Hematopoietic multipotent progenitor cell treated with erythropoietin and hydrocortisone succinate and interleukin-3 and kit ligand, for 6 days (in vitro differentiated cells): ENCODE data around the gene KCTD5.

Experiments used
- DNase-seq: peaks from one replicate; pipeline ENCODE4 v3.0.0-alpha.2; 2015

The KCTD5 gene

DNA sequence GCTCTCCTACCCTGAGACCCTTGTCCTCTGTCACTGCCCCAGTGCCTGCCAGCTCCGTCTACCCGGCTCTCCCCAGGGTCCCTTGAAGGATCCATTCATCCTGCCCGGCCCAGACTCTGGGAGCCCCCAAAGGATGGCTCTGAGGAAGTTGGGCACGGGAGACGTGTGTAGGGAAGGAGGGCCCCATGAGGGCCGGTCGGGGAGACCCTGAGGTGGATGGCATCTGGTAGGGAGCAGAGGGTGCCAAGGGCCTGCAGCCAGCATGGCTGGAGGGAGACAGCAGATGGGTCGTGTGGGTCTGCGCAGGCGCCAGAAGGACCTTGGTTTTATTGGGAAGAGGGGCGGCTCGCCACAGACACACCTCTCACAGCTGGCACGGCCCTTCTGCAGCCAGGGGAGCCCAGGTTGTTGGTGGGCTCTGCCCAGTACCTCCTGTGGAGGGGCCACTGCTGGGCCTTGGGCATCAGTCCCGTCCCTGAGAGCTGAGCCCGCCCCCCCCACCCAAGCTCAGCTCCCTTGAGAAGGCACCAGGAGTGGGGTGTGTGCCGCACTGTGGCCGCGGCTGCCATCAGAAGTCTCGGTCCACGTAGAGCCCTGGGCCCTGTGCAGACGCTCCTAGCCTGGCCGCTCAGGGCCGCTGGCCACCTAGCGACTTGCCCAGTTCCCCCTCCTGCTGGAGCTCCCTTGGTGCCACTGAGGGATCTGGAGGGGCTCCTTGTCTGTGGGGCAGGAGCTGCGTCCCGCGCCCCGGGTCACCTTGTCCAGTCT lies 16.0 kb downstream of the KCTD5 start:
- no peak for DNase-seq

DNA sequence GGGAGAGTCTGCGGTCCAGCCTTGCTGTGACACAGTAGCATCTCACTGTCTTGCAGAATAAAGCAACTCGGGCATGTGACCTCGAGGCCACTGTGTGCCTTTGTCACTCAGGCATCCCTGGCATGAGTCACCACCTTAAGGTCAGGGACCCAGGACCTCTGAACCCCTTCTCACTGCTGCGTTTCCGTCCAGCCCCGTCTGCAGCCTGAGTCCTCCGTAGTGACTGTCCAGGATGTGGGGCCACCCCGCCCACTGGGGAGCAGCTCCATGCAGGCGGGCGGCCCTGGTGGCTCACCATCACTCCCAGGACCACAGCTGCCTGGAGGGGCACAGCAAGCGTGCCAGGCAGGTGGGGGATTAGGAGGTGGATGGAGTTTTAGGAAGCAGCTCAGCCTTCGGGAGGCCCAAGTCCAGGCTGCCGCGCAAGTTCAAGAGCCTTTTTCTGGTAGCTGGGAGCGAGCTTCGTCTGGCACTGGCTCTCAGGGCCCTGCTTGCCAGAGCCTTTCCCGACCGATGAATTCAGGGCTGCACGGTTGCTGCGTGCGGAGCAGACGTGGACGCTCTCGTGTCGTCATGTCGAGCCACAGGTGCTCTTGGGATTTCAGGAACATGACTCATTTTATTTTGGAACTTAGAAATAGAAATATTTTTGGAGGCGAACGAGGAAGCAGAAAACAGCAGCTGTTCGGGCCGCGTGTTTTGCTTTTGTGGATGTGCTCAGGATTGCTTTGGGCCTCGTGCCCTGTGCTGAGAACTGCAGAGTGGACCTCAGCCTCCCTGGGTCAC lies 16.8 kb downstream of the KCTD5 start:
- DNase-seq, result no peak

DNA sequence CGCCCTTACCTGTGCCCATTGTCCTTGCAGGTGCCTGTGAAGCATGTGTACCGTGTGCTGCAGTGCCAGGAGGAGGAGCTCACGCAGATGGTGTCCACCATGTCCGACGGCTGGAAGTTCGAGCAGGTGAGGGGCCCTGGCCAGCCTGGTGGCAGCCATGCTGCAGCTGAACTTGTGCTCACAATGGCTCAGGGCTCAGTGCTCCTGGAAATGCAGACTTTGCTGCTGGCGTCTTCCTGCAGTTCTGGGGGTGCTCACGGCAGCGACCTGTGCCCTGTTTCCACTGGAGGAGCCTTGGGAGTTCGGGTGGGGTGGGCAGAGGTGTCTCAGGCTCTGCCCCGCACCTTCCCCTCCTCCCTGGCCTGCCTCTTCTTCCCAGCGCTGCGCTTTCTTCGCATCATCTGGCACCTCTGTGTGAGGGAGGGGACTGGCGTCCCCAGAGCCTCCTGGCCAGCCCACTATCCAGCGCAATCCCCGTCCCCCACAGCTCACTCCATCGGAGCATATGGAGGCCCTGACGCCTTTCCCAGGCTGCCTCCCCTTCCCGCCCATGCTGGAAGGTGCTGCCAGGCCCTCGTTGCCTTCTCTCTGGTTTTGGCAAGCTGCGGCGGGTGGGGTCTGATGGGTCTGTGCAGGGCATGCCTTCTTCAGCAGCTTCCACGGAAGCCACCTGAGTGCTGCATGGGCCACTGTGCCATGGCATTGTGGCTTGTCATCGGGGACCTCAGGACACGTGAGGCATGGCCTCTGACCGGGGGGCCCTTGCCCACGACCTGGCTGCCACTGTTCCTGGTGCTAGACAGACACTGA lies 17.7 kb downstream of the KCTD5 start:
- DNase-seq, result no peak

DNA sequence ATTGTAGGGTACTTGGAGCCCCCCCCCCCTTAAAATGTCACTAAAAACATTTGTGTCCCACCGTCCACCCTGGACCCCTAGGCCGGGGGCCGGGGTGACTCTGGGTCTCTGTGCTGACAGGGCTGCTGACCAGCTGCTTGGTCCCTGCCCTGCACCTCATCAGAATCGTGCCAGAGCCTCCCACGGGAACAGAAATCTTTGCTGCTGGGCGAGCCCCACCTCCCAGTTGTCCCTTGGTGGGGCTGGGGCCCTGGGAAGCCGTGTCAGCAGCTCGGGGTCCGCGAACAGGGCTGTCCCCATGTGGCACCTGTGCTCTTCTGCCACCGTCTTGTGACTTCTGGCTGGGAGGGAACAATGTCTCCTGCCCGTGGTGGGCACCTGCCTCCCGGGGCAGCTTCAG lies 18.5 kb downstream of the KCTD5 start:
- DNase-seq, result no peak

DNA sequence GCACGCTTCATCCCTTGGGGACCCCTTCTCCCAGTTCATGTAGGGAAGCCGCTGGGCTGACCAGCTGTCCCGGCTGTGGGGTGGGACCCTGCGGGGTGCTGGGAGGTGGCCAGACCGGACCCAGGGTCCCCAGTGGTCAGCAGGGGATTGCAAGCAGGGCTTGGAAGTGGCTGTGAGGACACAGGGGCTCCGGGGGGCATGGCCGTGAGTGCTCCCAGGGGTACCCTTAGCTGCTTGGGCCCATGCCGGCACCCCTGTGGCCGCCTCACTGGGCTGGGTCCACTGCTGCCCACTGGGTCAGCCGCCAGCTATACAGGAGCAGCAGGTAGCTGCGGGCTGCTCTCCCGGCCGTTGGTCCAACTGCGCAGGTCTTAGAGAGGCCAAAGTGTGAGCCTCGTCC lies 18.9 kb downstream of the KCTD5 start:
- DNase-seq, result no peak

DNA sequence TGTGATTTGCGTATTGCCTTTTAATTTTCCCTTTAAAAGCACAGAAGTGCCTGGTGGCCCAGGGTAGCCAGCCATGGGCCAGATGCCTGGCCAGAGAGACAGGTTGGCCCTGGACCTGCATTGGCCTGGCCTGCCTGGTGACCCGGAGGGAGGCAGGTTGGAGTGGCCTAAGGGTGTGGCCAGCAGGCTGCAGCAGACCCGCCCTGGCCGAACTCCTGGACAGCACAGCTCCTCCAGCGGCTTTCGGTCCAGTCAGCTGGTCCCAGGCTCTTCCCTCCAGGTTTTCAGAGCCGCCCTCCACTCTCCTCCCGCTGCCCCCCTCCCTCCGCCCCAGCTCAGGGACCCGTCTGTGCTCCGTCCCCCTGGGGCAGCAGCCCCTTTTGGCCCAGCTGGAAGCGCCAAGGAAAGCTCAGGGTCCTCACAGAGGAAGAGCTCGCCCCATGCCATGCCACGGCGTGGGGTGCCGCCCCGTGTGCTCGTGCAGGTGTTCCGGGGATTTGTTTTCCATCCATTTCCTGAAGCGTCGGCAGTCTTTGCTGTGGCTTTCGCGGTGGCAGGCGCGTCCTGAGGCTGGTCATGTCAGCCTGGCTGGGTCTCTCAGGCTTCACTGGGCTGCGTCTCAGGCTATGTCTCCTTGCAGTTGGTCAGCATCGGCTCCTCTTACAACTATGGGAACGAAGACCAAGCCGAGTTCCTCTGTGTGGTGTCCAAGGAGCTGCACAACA lies 19.6 kb downstream of the KCTD5 start:
- DNase-seq, result no peak

DNA sequence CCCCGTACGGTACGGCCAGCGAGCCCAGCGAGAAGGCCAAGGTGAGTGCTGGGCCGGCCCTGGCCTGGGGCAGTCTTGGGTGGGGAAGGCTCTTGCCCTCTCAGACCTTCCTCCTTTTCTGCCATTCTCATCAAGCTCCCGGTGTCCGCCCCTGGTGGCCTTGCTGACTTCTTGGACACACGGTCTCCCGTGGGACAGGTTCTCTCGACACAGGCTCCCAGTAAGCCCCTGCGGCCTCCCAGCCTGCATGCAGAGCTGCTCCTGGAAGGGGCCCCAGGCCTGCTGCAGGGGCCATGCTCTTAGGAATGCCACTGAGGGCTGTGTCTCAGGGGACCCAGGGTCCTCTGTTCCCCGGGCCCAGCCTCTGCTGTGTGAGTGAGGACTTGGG lies 20.1 kb downstream of the KCTD5 start:
- no peak for DNase-seq

DNA sequence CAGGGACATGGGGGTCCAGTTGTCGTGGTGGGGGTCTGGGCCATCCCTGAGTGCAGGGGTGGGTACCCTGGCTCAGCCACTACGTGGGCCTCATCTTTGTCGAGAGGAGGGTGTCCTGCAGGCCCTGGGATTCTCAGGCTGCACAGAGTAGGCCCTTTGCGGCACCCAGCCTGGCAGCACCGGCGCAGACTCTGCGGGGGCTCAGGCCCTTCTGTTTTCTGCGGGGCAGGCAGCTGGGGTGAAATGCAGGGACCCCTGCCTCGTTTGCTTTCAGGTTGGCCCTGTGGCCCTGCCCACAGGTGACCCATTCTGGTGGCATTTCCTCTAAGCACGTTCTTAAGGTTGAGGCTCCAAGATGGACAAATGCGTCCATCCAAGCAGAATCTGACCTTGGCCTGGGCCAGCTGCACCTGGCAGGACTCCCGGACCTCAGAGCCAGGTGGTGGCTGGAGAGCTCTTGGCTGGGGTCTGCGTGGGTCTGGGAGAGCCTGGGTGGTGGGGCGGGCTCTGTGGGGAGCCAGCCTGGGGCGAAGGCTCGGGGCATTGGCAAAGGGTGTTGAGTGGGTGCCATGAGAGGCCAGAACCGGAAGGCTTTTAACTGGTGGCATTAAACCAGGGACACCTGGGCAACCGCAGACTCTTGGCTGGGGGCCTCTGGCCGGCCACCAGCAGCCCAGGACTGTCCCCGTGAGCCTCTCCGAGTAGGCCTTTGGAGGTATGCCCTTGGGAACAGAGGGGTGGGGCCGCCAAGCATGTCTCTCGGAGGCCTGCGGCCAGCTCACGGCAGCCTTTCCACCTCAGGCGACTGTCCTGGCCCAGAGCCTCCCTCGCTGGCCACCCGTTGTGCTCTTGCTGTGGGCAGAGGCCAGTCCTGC lies 20.8 kb downstream of the KCTD5 start:
- no peak for DNase-seq

DNA sequence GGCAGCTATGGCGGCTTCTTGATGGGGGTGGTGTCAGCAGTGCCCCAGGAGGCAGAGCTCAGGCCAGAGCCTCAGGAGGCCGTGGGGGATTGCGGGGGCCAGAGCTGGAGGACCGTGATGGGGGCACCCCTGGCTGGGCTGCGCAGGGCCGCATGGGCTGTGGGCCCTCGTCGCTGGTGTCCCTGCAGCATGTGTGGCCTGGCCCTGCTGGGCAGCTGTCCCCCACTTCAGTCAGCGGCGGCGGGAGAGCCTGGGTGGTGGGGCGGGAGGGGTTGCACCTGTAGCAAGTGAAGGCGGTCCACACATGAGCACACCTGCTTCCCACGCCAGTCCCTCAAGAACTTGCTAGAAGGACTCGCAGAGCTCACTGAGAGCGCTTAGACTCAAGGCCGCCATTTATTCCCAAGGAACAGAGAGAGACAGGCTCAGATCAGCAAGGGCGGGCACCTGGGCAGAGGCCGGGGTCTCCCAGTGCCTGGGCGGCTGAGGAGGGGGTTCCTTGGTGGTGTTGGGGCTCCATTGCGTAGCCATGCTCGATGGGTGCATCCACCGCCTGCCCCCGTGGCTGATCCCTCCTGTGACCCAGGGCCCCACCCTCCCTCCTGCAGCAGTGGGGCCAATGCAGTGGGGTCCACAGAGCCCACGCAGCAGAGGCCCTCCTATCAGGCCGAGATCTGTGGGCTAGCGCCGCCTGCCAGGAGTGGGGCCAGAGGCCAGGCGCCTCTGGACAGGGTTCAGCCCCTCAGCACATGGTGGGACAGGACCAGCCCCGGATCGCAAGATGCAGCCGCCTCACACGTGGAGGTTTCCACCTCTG lies 22.1 kb downstream of the KCTD5 start:
- DNase-seq, result no peak

DNA sequence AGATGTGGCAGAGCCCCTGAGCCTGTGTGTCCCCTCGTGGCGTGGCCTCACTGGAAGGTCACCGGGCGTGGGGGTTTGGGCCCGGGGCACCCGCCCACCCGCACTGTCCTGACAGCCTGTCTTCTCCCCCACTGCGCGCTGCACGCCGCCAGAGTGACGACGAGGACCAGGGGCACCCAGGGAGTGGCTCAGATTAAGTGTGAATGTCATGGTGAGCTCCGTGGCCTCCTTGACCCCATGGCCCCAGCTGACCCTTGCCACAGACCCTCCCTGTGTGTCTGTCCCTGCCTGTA lies 22.6 kb downstream of the KCTD5 start:
- no peak for DNase-seq

DNA sequence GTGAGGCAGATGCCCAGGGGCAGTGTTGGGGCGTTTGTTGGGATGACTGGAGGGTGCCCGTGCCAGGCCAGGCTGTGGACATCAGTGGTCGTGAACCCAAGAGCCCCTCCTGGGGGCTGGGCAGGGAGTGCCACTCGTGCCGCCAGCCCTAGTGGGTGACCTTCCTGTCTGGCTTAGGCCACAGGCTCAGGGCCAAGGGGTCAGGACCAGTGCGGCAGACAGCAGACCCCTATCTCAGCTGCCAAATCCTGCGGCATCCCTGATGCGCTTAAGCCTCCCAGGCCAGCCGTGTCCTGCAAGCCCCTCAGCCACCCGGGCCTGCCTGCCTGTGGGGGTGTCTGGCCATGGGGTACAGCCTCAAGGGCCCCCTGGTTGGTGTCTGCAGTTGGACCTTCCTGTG lies 23.0 kb downstream of the KCTD5 start:
- no peak for DNase-seq

DNA sequence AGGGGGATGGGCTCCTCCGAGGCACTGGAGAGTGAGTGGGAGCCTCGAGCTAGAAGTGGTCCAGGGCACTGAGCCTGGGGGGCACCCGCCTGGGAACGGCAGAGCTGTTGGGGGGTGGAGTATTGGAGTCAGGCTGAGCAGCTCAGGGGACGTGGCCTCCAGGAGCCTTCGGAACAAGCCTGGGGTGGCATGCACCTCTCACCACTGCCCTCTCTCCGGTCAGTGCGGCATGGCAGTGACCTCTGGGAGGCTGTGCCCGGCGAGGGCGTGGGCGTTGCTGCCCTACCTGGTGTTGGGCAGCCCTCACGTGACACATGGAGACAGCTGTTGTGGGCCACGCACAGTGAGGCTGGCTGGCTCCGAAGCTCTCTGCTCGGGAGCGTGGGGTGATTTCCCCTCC lies 23.8 kb downstream of the KCTD5 start:
- DNase-seq, result no peak

DNA sequence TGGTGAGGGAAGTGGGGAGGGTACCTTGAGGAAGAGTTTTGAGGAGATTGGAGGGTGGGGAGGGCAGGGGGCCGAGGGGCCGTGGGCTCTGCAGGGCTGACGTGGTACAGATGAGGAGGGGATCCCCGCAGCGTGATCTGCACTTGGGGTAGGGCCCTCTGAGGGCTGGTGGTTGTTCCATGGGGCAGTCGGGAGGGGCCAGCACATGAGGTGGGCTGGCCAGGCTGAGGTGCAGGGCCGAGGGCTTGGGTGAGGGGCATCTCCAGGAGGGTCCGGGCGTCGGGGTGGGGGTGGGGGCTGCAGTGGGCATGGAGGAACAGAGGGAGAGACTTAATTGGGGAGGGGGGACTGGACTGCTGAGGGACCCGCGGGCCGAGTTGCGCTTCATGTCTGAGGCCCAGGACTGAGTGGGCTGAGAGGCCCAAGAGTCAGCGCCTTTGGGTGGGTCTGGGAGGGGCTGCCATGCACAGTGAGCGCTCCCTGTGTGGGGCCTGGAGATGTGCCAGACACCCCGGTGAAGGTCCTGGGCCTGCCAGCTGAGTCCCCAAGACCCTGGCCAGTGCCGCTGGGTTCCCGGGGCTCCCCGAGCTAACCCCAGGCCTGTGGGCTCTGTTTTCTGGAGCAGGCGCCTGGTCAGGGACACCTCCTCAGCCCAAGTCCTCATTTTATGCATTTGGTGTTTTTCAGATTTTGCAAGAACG lies 24.4 kb downstream of the KCTD5 start:
- DNase-seq, result no peak

DNA sequence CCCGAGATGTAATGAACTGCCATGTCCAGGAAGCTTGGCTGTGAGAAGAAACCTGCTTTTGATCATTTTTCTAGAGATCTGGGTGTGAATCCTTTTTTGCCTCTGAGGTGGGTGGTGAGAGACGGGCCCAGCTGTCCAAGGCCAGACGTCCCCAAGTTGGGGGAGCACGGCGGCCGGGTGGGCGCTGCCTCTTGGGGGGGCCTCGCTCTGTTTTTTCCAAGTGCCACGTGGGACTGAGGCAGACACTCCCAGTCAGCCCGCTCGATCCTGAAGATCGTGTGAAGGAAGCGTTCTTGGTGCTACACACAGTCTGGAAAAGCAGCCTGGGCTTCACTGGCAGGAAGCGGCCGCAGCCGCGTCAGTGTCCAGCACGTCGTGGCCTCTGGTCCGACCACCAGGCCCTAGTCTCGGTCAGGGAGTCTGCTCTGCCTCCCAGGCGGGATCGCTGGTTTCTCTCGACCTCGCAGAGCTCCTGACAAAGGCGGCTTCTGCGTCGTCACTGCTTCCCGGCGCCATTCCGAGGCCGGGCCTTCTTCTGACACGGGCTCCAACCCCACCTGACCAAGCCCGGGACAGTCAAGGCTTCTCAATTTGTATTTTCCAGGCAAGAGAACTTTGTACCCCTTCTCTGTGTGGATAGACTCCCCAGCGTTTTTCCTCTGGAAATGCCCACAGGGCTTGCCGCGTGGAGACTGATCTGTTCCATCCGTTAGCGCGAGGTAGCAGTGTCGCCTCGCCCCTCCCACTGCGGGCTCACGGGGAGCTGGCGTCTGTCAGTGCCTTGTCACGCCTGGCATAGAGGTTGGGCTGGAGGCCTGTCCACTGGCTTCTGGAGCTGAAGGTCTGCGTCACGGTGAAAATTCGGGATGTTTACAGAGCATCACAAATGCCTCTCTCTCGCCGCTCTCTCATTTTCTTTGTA lies 25.3 kb downstream of the KCTD5 start:
- DNase-seq, result no peak

DNA sequence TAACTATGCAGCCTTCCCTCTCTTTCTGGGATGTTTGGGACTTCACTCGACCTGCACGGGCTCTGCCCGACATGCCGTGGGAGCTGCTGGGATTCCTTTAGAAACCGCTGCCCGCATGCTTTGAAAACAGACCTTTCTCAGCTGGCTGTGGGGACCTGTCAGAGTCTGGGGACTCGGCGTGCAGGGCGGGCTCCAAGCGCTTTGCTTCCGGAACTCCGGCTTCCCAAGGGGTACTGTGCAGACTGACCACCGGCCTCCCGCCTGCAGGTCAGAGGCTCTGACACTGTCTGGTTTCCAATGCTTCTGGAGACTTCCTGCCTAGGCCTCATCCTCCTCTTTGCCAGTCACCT lies 25.9 kb downstream of the KCTD5 start:
- DNase-seq, result no peak

DNA sequence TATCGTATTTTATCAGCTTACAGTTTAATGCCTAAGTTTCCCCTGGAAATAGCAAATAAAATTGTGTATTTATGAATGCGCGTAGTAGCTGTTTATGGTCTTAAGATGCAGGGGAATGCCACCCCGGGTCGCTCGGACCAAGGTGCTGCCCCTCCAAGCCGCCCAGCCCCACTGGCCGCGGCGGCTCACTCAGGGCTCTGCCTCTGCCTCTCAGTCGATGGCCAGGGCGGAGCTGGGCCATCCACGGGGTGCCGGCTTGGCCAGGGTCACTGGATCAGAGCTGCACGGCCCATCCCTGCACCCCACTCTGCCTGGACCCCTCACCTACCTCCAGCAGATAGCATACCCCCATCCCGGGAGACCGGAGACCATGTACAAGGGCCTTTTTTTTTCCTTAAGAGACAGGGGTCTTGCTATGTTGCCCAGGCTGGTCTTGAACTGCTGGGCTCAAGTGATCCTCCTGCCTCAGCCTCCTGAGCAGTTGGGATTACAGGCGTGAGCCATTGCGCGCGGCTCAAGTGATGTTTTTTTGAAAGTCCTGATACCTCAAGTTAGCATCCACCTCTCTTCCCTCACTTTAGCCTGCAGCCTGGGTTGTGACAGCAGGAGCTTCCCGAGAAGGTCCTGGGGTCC lies 26.7 kb downstream of the KCTD5 start:
- no peak for DNase-seq

DNA sequence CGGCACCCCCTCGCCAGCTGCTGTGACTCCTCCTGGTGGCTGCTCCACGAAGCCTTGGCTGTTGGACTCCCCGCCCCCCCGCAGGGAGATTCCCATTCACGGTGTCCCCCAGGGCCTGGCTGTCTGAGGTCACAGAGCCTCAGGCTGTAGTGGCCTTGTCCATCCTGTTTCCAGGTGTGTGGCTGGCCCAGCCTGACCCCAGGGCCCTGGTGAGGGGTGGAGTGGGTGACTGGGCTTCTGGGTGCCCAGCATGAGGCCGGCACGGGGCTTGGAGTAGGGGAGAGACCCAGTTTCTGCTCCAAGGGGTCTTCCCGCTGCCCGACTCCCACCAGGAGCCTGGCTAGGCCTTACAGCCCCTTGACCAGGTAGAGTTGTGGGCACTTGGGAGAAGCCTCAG lies 27.3 kb downstream of the KCTD5 start:
- DNase-seq, result no peak

DNA sequence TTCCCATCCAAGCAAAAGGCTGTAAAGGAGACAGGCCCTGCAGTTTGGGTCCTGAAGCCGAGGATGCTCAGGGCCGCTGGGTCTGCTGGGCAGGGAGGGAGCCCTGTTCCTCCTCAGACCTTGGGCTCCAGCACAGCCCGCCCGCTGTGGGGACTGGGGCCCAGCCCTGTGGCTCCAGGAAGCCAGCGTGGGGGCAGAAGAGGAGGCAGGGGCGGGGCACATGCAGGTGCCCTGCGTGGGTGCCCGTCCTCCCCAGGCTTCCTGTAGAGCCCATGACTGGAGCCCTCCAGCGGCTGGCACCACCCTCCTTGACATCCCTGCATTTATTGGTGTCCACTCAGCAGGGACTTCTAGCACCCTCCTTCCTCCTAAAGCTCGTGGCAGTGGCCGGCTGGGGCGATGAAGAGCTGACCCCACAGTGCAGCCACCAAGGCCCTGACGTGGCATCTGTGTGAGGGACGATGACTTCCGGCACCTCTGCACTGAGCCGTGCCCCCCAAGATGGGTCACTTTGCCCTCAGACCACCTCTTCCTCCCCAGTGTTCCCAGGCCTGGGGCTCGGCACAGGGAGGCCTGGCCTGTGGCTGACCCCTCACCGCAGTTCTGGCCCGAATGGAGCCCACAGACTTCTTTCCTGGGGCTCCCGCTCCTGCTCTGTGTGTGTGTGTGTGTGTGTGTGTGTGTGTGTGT lies 27.8 kb downstream of the KCTD5 start:
- DNase-seq, result no peak
